ENCODE data around the gene PRKCA. TPM values are rescaled to one million over a fixed set of nuclear protein-coding genes. Genes with fewer than 3 reads are reported as not detected.

The PRKCA gene
- total and polyA plus RNA-seq, 2 of the 13 experiments (the other 11 are each of a cell fraction or from before 2014, with no cell fraction given), result 18.5 to 21.5 TPM

GRCh38 chr17:66860204-66860603 is 557.8 kb downstream of the PRKCA start:
- H4K20me1 ChIP-seq (ENCODE audit: insufficient read depth, low read length), result no peaks in the 10 kb centered on the region
- no peak overlapping the region for H3K4me3 ChIP-seq (replicated peaks in 1 of 3; ENCODE audit: insufficient read depth in 1 of 3, low read depth in 2 of 3, low read length in 3 of 3)
- H3K9ac ChIP-seq (ENCODE audit: insufficient read depth, low read depth, low read length), result no peak overlapping the region
- no peak for TF ChIP-seq PLRG1 (conservative IDR thresholded peaks at IDR 0.05)
- TF ChIP-seq ZNF136 (CRISPR knock-in tag; IDR thresholded peaks at IDR 0.05; ENCODE audit: low read depth), result no peak
- no peak for TF ChIP-seq ZFP41 (CRISPR knock-in tag; IDR thresholded peaks at IDR 0.05; ENCODE audit: borderline replicate concordance)
- TF ChIP-seq ZNF770 (CRISPR knock-in tag; IDR thresholded peaks at IDR 0.05), result no peak
- TF ChIP-seq JUN (CRISPR knock-in tag; IDR thresholded peaks at IDR 0.05), result no peak
- no peak for TF ChIP-seq ZNF629 (CRISPR knock-in tag; conservative IDR thresholded peaks at IDR 0.05)
- TF ChIP-seq E2F2 (CRISPR knock-in tag; IDR thresholded peaks at IDR 0.05; ENCODE audit: borderline replicate concordance), result no peak
- TF ChIP-seq NFATC3 (CRISPR knock-in tag; IDR thresholded peaks at IDR 0.05), result no peak
- TF ChIP-seq YEATS4 (CRISPR knock-in tag; IDR thresholded peaks at IDR 0.05; ENCODE audit: borderline replicate concordance), result no peak
- no peak for TF ChIP-seq NFYC (CRISPR knock-in tag; IDR thresholded peaks at IDR 0.05)
- TF ChIP-seq ATF5 (CRISPR knock-in tag; IDR thresholded peaks at IDR 0.05; ENCODE audit: low read depth), result no peak
- no peak for TF ChIP-seq ZNF496 (CRISPR knock-in tag; IDR thresholded peaks at IDR 0.05; ENCODE audit: insufficient replicate concordance)
- no peak for TF ChIP-seq SOX13 (IDR thresholded peaks at IDR 0.05)
- no peak for TF ChIP-seq SOX13 (CRISPR knock-in tag; conservative IDR thresholded peaks at IDR 0.05 in 1 of 2, IDR thresholded peaks at IDR 0.05 in 1 of 2)
- TF ChIP-seq ATF7 (IDR thresholded peaks at IDR 0.05), result no peak
- TF ChIP-seq ATF7 (CRISPR knock-in tag; IDR thresholded peaks at IDR 0.05), result no peak
- no peak for TF ChIP-seq CAMTA2 (CRISPR knock-in tag; IDR thresholded peaks at IDR 0.05; ENCODE audit: borderline replicate concordance)
- TF ChIP-seq HOXD1 (CRISPR knock-in tag; IDR thresholded peaks at IDR 0.05), result no peak
- no peak for TF ChIP-seq FOXA3 (CRISPR knock-in tag; IDR thresholded peaks at IDR 0.05)
- H3K79me2 ChIP-seq (ENCODE audit: insufficient read depth, low read length), result no peaks in the 10 kb centered on the region
- no peaks in the 10 kb centered on the region for H3K36me3 ChIP-seq (replicated peaks in 1 of 2; ENCODE audit: control insufficient read depth in 1 of 2, insufficient read depth in 2 of 2, low read length in 2 of 2)
- WGBS (ENCODE audit: low lambda C conversion rate), result 5% methylated on average over 3 of the region's 3 CpGs
- H2AFZ ChIP-seq (ENCODE audit: low read length), result no peak overlapping the region
- ChIA-PET POLR2A (no interaction called here), CTCF (ENCODE audit: low intra/inter-chr PET ratio, low total read pairs) (no interaction called here)
- in situ Hi-C loops (cut with HindIII; ENCODE audit: extremely low pct_ligation_motif_present, low pct_unique_long_range_greater_than_20kb), result no loop called here
- H3K27me3 ChIP-seq (ENCODE audit: control insufficient read depth in 1 of 2, insufficient read depth in 2 of 2, low read length in 2 of 2), result 0 out of 5 replicates have a peak, but pooled peaks cover 0 to 16% of the 10 kb centered on the region in 2 experiments
- H3K4me2 ChIP-seq (ENCODE audit: low read depth, low read length), result no peak overlapping the region
- BruUV-seq (replicated peaks), result no TSS peak
- H3K4me1 ChIP-seq (ENCODE audit: insufficient read depth, low read length), result no peaks in the 10 kb centered on the region
- FAIRE-seq, result no peak
- no peak for ATAC-seq
- no peak for DNase-seq (ENCODE audit: low spot score)
- no peak overlapping the region for H3K27ac ChIP-seq (ENCODE audit: extremely low read length, insufficient read depth, low read length)
- H3K9me3 ChIP-seq (ENCODE audit: low read length), result no peaks in the 10 kb centered on the region
- intact Hi-C loops (cut with micrococcal nuclease; ENCODE audit: unreplicated experiment), result no loop called here

All from HepG2 (cell line).